Measurements from ENCODE around the gene RMDN2.

The RMDN2 gene

GRCh38 chr2:37925063-37925897 is at the start of gene RMDN2:
Gene RMDN2 (plus strand): TSS chr2:37925287. CDS start chr2:37929278, 3,991 bp downstream.
- no peak for DNase-seq

- no peak for DNase-seq
Measured at GRCh38 chr2:37875403-37875906, 49.6 kb upstream of the RMDN2 start.

- no peak for DNase-seq
Measured at GRCh38 chr2:37876227-37876626, 48.9 kb upstream of the RMDN2 start.

GRCh38 chr2:37877457-37878315 is 47.4 kb upstream of the RMDN2 start:
- DNase-seq = peak; percentile 45

GRCh38 chr2:37878536-37878935 is 46.6 kb upstream of the RMDN2 start:
- DNase-seq = no peak

- DNase-seq = no peak
Measured at GRCh38 chr2:37880551-37880950, 44.5 kb upstream of the RMDN2 start.

GRCh38 chr2:37881397-37881796 is 43.7 kb upstream of the RMDN2 start:
- DNase-seq = no peak

- DNase-seq = no peak
Measured at GRCh38 chr2:37882036-37882435, 43.1 kb upstream of the RMDN2 start.

GRCh38 chr2:37883518-37883917 is 41.6 kb upstream of the RMDN2 start:
- DNase-seq = no peak

- DNase-seq = no peak
Measured at GRCh38 chr2:37885329-37885993, 39.6 kb upstream of the RMDN2 start.

GRCh38 chr2:37886745-37887144 is 38.3 kb upstream of the RMDN2 start:
- DNase-seq = no peak

GRCh38 chr2:37887286-37887685 is 37.8 kb upstream of the RMDN2 start:
- no peak for DNase-seq

GRCh38 chr2:37890893-37891495 is 34.1 kb upstream of the RMDN2 start:
- peak; percentile 27 for DNase-seq

GRCh38 chr2:37891846-37892435 is 33.1 kb upstream of the RMDN2 start:
- DNase-seq = no peak

GRCh38 chr2:37892436-37893114 is 32.5 kb upstream of the RMDN2 start:
- no peak for DNase-seq

GRCh38 chr2:37893327-37893726 is 31.8 kb upstream of the RMDN2 start:
- DNase-seq = no peak

- DNase-seq = no peak
Measured at GRCh38 chr2:37894047-37894446, 31.0 kb upstream of the RMDN2 start.

- no peak for DNase-seq
Measured at GRCh38 chr2:37894601-37895000, 30.5 kb upstream of the RMDN2 start.

- no peak for DNase-seq
Measured at GRCh38 chr2:37895140-37895539, 29.9 kb upstream of the RMDN2 start.

GRCh38 chr2:37896319-37896718 is 28.8 kb upstream of the RMDN2 start:
- no peak for DNase-seq

- no peak for DNase-seq
Measured at GRCh38 chr2:37897511-37897910, 27.6 kb upstream of the RMDN2 start.

- no peak for DNase-seq
Measured at GRCh38 chr2:37898448-37898847, 26.6 kb upstream of the RMDN2 start.
